ENCODE data around the gene DTNBP1. TPM values are rescaled to one million over a fixed set of nuclear protein-coding genes. Genes with fewer than 3 reads are reported as not detected.

Gene DTNBP1
- total RNA-seq, 6 donors from 2014 or later: 16.2 to 33.5 (median 21.3) TPM

DNA sequence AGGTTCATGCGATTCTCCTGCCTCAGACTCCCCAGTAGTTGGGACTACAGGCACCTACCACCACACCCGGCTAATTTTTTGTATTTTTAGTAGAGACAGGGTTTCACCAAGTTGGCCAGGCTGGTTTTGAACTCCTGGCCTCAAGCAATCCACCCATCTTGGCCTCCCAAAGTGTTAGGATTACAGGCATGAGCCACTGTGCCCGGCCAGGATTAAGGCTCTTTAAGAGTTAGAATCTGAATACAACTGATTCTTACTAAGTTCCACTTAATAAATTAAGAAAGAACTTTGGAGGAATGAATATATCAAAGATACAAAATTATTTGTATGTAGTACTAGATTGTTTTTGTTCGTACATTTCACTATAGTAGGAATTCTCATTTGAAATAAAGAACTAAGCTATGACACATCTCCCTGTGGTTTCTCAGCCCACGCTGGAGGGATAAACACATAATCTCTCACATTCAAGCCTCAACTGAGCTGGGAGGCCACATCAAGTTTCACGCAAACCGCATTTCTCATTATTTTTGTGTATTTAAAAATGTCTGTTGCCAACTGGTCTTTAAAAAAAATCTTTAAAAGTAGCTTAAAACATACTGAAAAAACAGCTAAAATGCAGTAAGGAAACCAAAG is 34.2 kb downstream of the DTNBP1 start:
- Histone ChIP-seq H3K4me3 (no peak overlapping the region), H3K27ac (no peak overlapping the region), H3K9me3 (no peaks in the 10 kb centered on the region), H3K4me1 (peaks cover 0 to 1% (median 0%) of the 10 kb centered on the region in 4 donors), H3K36me3 (no peaks in the 10 kb centered on the region), H3K27me3 (no peaks in the 10 kb centered on the region)
- TF ChIP-seq POLR2AphosphoS5 (IDR thresholded peaks at IDR 0.05) (no peak), EP300 (IDR thresholded peaks at IDR 0.05) (no peak), POLR2A (IDR thresholded peaks at IDR 0.05) (no peak)
- TF ChIP-seq, protein P1, sequence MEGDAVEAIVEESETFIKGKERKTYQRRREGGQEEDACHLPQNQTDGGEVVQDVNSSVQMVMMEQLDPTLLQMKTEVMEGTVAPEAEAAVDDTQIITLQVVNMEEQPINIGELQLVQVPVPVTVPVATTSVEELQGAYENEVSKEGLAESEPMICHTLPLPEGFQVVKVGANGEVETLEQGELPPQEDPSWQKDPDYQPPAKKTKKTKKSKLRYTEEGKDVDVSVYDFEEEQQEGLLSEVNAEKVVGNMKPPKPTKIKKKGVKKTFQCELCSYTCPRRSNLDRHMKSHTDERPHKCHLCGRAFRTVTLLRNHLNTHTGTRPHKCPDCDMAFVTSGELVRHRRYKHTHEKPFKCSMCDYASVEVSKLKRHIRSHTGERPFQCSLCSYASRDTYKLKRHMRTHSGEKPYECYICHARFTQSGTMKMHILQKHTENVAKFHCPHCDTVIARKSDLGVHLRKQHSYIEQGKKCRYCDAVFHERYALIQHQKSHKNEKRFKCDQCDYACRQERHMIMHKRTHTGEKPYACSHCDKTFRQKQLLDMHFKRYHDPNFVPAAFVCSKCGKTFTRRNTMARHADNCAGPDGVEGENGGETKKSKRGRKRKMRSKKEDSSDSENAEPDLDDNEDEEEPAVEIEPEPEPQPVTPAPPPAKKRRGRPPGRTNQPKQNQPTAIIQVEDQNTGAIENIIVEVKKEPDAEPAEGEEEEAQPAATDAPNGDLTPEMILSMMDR (IDR thresholded peaks at IDR 0.05): no peak
- ATAC-seq (ENCODE audit: low FRiP score in 2 of 2) (peak in 1 of 2 donors; percentile 61), DNase-seq (no peak)
- 80 to 83% methylated on average over 7 of the region's 7 CpGs for WGBS, 2 donors

DNA sequence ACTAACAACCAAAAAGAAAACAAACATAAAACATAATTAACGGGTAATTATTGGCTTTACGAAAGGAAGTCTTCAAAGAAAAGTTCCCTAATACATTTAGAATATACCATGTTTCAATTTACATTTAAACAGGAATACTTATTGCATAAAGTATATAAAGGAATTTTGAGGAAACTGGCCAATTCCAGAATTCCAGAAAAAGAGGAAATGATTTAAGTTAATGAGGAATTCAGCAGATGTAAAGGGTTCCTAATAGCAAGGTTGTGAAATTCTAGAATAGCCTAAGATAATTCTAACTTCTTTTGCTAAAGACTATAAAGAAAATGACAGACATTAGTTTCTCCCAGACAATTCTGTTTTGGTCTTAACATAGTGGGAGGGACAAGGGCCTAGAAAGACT is 35.0 kb downstream of the DTNBP1 start:
- 90 to 98% methylated on average over 2 of the region's 2 CpGs for WGBS, 2 donors

DNA sequence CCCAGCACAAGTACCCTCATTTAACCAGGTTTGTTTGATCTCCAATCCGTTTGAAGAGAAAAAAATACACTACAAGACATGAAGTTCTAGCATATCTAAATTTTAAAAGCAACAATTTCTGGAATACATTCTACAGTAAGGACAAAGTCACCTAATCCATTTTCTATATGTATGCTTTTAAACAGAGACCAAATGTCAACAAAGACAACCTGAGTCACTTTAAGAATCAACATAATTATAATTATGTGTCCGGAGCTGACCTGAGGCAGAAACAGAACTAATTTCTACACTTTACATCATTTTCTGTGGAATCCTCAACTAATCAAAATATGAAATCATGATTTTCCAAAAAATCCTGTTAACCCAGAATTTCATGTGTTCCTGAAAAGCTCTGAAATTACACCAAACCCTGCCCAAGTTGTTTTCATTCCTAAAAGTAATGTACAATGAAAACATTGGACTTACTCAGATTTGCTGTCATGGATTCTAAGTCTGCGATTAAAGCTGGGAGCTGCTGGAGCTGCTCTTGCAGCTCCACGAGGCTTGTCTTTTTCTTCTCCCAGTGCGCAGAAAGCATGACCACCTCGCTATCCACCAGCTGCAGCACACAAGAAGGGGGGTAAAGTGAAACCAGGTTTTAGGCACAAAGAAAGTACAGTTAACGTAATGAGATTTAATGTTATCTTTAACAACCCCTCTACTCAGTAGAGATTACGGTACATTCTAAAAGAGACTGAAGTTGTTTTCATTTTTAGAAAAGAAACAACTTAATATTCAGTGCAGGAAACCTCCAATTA is 35.8 kb downstream of the DTNBP1 start:
- H3K4me3 ChIP-seq: no peak overlapping the region
- TF ChIP-seq POLR2A (IDR thresholded peaks at IDR 0.05): no peak
- no peak for TF ChIP-seq EP300 (IDR thresholded peaks at IDR 0.05)
- TF ChIP-seq, protein P1 (IDR thresholded peaks at IDR 0.05): no peak
- TF ChIP-seq POLR2AphosphoS5 (IDR thresholded peaks at IDR 0.05): no peak
- 83 to 84% methylated on average over 8 of the region's 8 CpGs for WGBS, 2 donors
- DNase-seq (no peak), ATAC-seq (ENCODE audit: low FRiP score in 2 of 2) (no peak)
- no peak overlapping the region for H3K27ac ChIP-seq
- no peaks in the 10 kb centered on the region for H3K27me3 ChIP-seq
- H3K9me3 ChIP-seq: no peaks in the 10 kb centered on the region
- H3K36me3 ChIP-seq: no peaks in the 10 kb centered on the region
- H3K4me1 ChIP-seq: peaks cover 12 to 14% (median 13%) of the 10 kb centered on the region in 4 donors

More for the DNA sequence above, 35.0 kb downstream of the DTNBP1 start:
- ATAC-seq (ENCODE audit: low FRiP score in 2 of 2): no peak
- Histone ChIP-seq H3K4me1 (peaks cover 6 to 9% (median 7%) of the 10 kb centered on the region in 4 donors), H3K4me3 (no peak overlapping the region), H3K27me3 (no peaks in the 10 kb centered on the region), H3K36me3 (no peaks in the 10 kb centered on the region), H3K9me3 (no peaks in the 10 kb centered on the region), H3K27ac (no peak overlapping the region)
- DNase-seq: no peak
- TF ChIP-seq POLR2AphosphoS5 (IDR thresholded peaks at IDR 0.05) (no peak), EP300 (IDR thresholded peaks at IDR 0.05) (no peak), POLR2A (IDR thresholded peaks at IDR 0.05) (no peak)
- TF ChIP-seq, protein P1 (IDR thresholded peaks at IDR 0.05): no peak

DNA sequence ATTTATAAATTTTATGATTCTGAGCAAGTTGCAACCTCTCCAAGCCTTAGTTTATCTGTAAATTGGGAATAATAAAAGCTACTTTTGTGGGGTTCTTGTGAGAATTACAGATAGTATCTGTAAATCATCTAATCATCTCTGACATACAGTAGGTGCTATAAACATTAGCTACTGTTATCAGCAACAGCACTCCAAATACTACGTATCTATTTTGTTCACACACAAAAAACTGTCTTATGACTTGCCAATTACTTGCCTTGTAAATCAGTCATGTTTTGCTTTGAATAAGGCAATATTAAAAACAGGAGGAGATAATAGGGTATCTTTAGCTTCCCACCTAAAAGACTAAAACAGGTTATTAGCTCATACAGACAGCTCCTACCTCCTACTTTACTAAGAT is 36.7 kb downstream of the DTNBP1 start:
- no peak overlapping the region for H3K4me3 ChIP-seq
- H3K27ac ChIP-seq: no peak overlapping the region
- DNase-seq (no peak), ATAC-seq (ENCODE audit: low FRiP score in 2 of 2) (no peak)
- H3K36me3 ChIP-seq: no peaks in the 10 kb centered on the region
- H3K4me1 ChIP-seq: peaks cover 20 to 23% (median 22%) of the 10 kb centered on the region in 4 donors
- 74 to 77% methylated on average over 1 of the region's 1 CpG for WGBS, 2 donors
- no peaks in the 10 kb centered on the region for H3K27me3 ChIP-seq
- TF ChIP-seq, protein P1 (IDR thresholded peaks at IDR 0.05): no peak
- TF ChIP-seq POLR2A (IDR thresholded peaks at IDR 0.05): no peak
- no peak for TF ChIP-seq POLR2AphosphoS5 (IDR thresholded peaks at IDR 0.05)
- no peak for TF ChIP-seq EP300 (IDR thresholded peaks at IDR 0.05)
- H3K9me3 ChIP-seq: no peaks in the 10 kb centered on the region
